IPS DF 6.9 (cell line): ENCODE measurements around the gene MAGI2.
A peak's percentile ranks its signal among the peaks of the same experiment; 100 is the strongest.
"Not testable (repeated sequence)": the region's sequence is repeated elsewhere in the genome, so short reads cannot be mapped to it uniquely, and the experiment has no call there.

Experiments
- DNase-seq: peaks from one replicate; pipeline ENCODE4 v3.0.0-alpha.2; 2013; ENCODE audit warnings: low read depth, low spot score
- H3K27ac ChIP-seq: one replicate; pipeline ENCODE4 v1.5.1; 2013; ENCODE audit warnings: low read length, control low read depth
- H3K27me3 ChIP-seq: 2 replicates; pipeline ENCODE4 v1.6.1; 2013; ENCODE audit warnings: mild to moderate bottlenecking, low read length; ENCODE audit not compliant: control insufficient read depth, insufficient read depth
- H3K36me3 ChIP-seq: 2 replicates; pipeline ENCODE4 v1.6.1; 2013; ENCODE audit warnings: low read length; ENCODE audit not compliant: control insufficient read depth, insufficient read depth
- H3K4me1 ChIP-seq: 2 replicates; pipeline ENCODE4 v1.6.1; 2013; ENCODE audit warnings: low read length; ENCODE audit not compliant: control insufficient read depth, insufficient read depth
- H3K4me3 ChIP-seq: 2 replicates; pipeline ENCODE4 v1.5.1; 2013; ENCODE audit warnings: mild to moderate bottlenecking, low read length
- H3K9me3 ChIP-seq: 2 replicates; pipeline ENCODE4 v1.6.1; 2013; ENCODE audit warnings: low read length, inconsistent platforms; ENCODE audit not compliant: control insufficient read depth, insufficient read depth
- WGBS: extraction: QIAGEN DNeasy Blood & Tissue Kit; methylation state at CpG from one replicate; pipeline ENCODE4 v1.1.7; 2013; ENCODE audit warnings: mixed read lengths, missing lambda C conversion rate; ENCODE audit not compliant: insufficient read length, insufficient coverage; 5-methylcytosine and 5-hydroxymethylcytosine counted together

MAGI2 gene

GRCh38 chr7:78007231-78007630, 1446.2 kb downstream of the MAGI2 start:
- DNase-seq: no peak
- WGBS: no CpG with 5 or more reads among the region's 3 CpGs
- H3K36me3 ChIP-seq: no peaks in the 10 kb centered on the region

GRCh38 chr7:78006063-78006755, 1447.3 kb downstream of the MAGI2 start:
- no CpG with 5 or more reads among the region's 10 CpGs for WGBS
- no peak for DNase-seq

More at GRCh38 chr7:78007231-78007630, 1446.2 kb downstream of the MAGI2 start:
- Histone ChIP-seq H3K4me1 (no peaks in the 10 kb centered on the region), H3K27me3 (no peaks in the 10 kb centered on the region; the same call in 1 of the 2 replicates), H3K27ac (no peak overlapping the region), H3K9me3 (no peaks in the 10 kb centered on the region), H3K4me3 (no peak overlapping the region)

GRCh38 chr7:78002715-78003114, 1450.8 kb downstream of the MAGI2 start:
- no CpG with 5 or more reads among the region's 4 CpGs for WGBS
- Histone ChIP-seq H3K4me3 (no peak overlapping the region), H3K36me3 (no peaks in the 10 kb centered on the region), H3K9me3 (no peaks in the 10 kb centered on the region), H3K27ac (no peak overlapping the region), H3K4me1 (no peaks in the 10 kb centered on the region), H3K27me3 (no peaks in the 10 kb centered on the region)
- no peak for DNase-seq

More at GRCh38 chr7:78006063-78006755, 1447.3 kb downstream of the MAGI2 start:
- Histone ChIP-seq H3K27ac (no peak overlapping the region), H3K4me1 (no peaks in the 10 kb centered on the region), H3K9me3 (no peaks in the 10 kb centered on the region), H3K27me3 (no peaks in the 10 kb centered on the region; the same call in 1 of the 2 replicates), H3K36me3 (no peaks in the 10 kb centered on the region), H3K4me3 (no peak overlapping the region)

- Histone ChIP-seq H3K9me3 (no peaks in the 10 kb centered on the region), H3K4me3 (no peak overlapping the region), H3K27me3 (no peaks in the 10 kb centered on the region), H3K36me3 (no peaks in the 10 kb centered on the region), H3K27ac (no peak overlapping the region), H3K4me1 (no peaks in the 10 kb centered on the region)
- WGBS: no CpG with 5 or more reads among the region's 3 CpGs
- DNase-seq: no peak
Measured at GRCh38 chr7:78002021-78002420, 1451.4 kb downstream of the MAGI2 start.

GRCh38 chr7:77999168-77999567, 1454.3 kb downstream of the MAGI2 start:
- not testable (repeated sequence) for H3K27me3 ChIP-seq, H3K4me3 ChIP-seq
- no CpG with 5 or more reads among the region's 3 CpGs for WGBS

GRCh38 chr7:77995717-77996116, 1457.8 kb downstream of the MAGI2 start:
- no peak overlapping the region for H3K4me3 ChIP-seq
- DNase-seq: no peak
- H3K27me3 ChIP-seq: no peaks in the 10 kb centered on the region
- no peaks in the 10 kb centered on the region for H3K36me3 ChIP-seq
- H3K27ac ChIP-seq: no peak overlapping the region
- H3K9me3 ChIP-seq: no peaks in the 10 kb centered on the region
- WGBS: no CpG with 5 or more reads among the region's 6 CpGs
- H3K4me1 ChIP-seq: no peaks in the 10 kb centered on the region

More at GRCh38 chr7:77999168-77999567, 1454.3 kb downstream of the MAGI2 start:
- not testable (repeated sequence) for H3K36me3 ChIP-seq, DNase-seq, H3K4me1 ChIP-seq, H3K9me3 ChIP-seq, H3K27ac ChIP-seq

- no peak overlapping the region for H3K4me3 ChIP-seq
- no peaks in the 10 kb centered on the region for H3K27me3 ChIP-seq
- H3K9me3 ChIP-seq: no peaks in the 10 kb centered on the region
- H3K36me3 ChIP-seq: no peaks in the 10 kb centered on the region
- no CpG with 5 or more reads among the region's 3 CpGs for WGBS
- H3K27ac ChIP-seq: no peak overlapping the region
- DNase-seq: no peak
- no peaks in the 10 kb centered on the region; the same call in 1 of the 2 replicates for H3K4me1 ChIP-seq
Measured at GRCh38 chr7:77993838-77994237, 1459.6 kb downstream of the MAGI2 start.

- WGBS: no CpG with 5 or more reads among the region's 4 CpGs
- H3K36me3 ChIP-seq: no peaks in the 10 kb centered on the region
- no peak for DNase-seq
Measured at GRCh38 chr7:77991656-77992055, 1461.8 kb downstream of the MAGI2 start.

GRCh38 chr7:77989981-77990566, 1463.4 kb downstream of the MAGI2 start:
- H3K36me3 ChIP-seq: no peaks in the 10 kb centered on the region
- no CpG with 5 or more reads among the region's 6 CpGs for WGBS
- no peaks in the 10 kb centered on the region; the same call in 1 of the 2 replicates for H3K4me1 ChIP-seq
- H3K9me3 ChIP-seq: no peaks in the 10 kb centered on the region
- H3K27ac ChIP-seq: no peak overlapping the region
- no peak overlapping the region for H3K4me3 ChIP-seq
- DNase-seq: peak; percentile 27
- no peaks in the 10 kb centered on the region for H3K27me3 ChIP-seq

More at GRCh38 chr7:77991656-77992055, 1461.8 kb downstream of the MAGI2 start:
- Histone ChIP-seq H3K4me3 (no peak overlapping the region), H3K27me3 (no peaks in the 10 kb centered on the region), H3K27ac (no peak overlapping the region), H3K4me1 (no peaks in the 10 kb centered on the region; the same call in 1 of the 2 replicates), H3K9me3 (no peaks in the 10 kb centered on the region)

- WGBS: no CpG with 5 or more reads among the region's 3 CpGs
- no peak for DNase-seq
- Histone ChIP-seq H3K9me3 (no peaks in the 10 kb centered on the region), H3K27me3 (no peaks in the 10 kb centered on the region), H3K27ac (no peak overlapping the region), H3K4me3 (no peak overlapping the region), H3K4me1 (peaks cover 1% of the 10 kb centered on the region; the same call in 1 of the 2 replicates), H3K36me3 (no peaks in the 10 kb centered on the region)
Measured at GRCh38 chr7:77985974-77986339, 1467.5 kb downstream of the MAGI2 start.
